H1 (cell line): ENCODE results near the gene SIK3. TPM values are rescaled to one million over a fixed set of nuclear protein-coding genes. Genes with fewer than 3 reads are reported as not detected.

ENCODE experiments used
- CTCF ChIA-PET: fragments of 300-600 bp; sonication (Branson Sonifier 250); formaldehyde crosslinking; loops from one replicate; lab custom pipeline; 2021; ENCODE audit not compliant: partially characterized antibody; lab: Charles Lee
- POLR2A ChIA-PET: fragments of 300-600 bp; sonication (Branson Sonifier 250); formaldehyde crosslinking; loops from one replicate; lab custom pipeline; 2021; ENCODE audit warnings: inconsistent platforms; ENCODE audit not compliant: partially characterized antibody; lab: Charles Lee
- DNase-seq, 2 experiments: peaks; one replicate each; pipeline versions ENCODE4 v3.0.0 to v3.0.0-alpha.2; 2010 to 2022; ENCODE audit warnings: low spot score in 2 of 2, low read depth in 1 of 2, mixed read lengths in 1 of 2
- FAIRE-seq: peaks from 2 replicates; lab custom pipeline; 2011; peaks lifted over from hg19 to GRCh38; lab: Jason Lieb, UNC
- H2AFZ ChIP-seq: 2 replicates; pipeline ENCODE4 v1.8.1; 2012; ENCODE audit warnings: low read length, inconsistent platforms
- H2AK5ac ChIP-seq: 2 replicates; pipeline ENCODE4 v1.6.1; 2013; ENCODE audit warnings: low read depth, low read length
- H2BK120ac ChIP-seq: replicated peaks from 2 replicates; pipeline ENCODE3; 2013; ENCODE audit warnings: low read depth, low read length, inconsistent platforms
- H2BK12ac ChIP-seq: 2 replicates; pipeline ENCODE4 v1.6.1; 2013; ENCODE audit warnings: low read depth, low read length
- H2BK15ac ChIP-seq: 2 replicates; pipeline ENCODE4 v1.6.1; 2013; ENCODE audit warnings: low read length
- H2BK20ac ChIP-seq: 2 replicates; pipeline ENCODE4 v1.6.1; 2013; ENCODE audit warnings: low read length
- H2BK5ac ChIP-seq: 2 replicates; pipeline ENCODE4 v1.6.1; 2013; ENCODE audit warnings: low read depth, low read length
- H3K14ac ChIP-seq: 2 replicates; pipeline ENCODE4 v1.6.1; 2013; ENCODE audit warnings: inconsistent platforms; ENCODE audit not compliant: insufficient read length
- H3K18ac ChIP-seq: 2 replicates; pipeline ENCODE4 v1.6.1; 2013; ENCODE audit warnings: low read length; ENCODE audit errors: extremely low read depth
- H3K23ac ChIP-seq: 2 replicates; pipeline ENCODE4 v1.6.1; 2013; ENCODE audit warnings: inconsistent platforms; ENCODE audit not compliant: insufficient read length
- H3K23me2 ChIP-seq: 2 replicates; pipeline ENCODE4 v1.6.1; 2013; ENCODE audit warnings: low read depth, low read length
- H3K27ac ChIP-seq: 2 replicates; pipeline ENCODE4 v1.6.1; 2011; ENCODE audit warnings: low read depth, low read length, inconsistent platforms
- H3K27me3 ChIP-seq, 4 experiments: replicated peaks in 1 of 4; 1 replicate in 1 of 4; 2 replicates in 3 of 4; pipeline versions ENCODE4 v1.6.1 to v1.8.1; 2011 to 2013; ENCODE audit warnings: low read length in 3 of 4, mild to moderate bottlenecking in 3 of 4, inconsistent platforms in 2 of 4, mixed read lengths in 2 of 4, moderate library complexity in 1 of 4; ENCODE audit not compliant: control insufficient read depth in 3 of 4, insufficient read depth in 3 of 4; ENCODE audit errors: extremely low read depth in 1 of 4
- H3K36me3 ChIP-seq, 4 experiments: 2 replicates each; pipeline versions ENCODE4 v1.6.1 to v1.8.1; 2011 to 2013; ENCODE audit warnings: mild to moderate bottlenecking in 4 of 4, low read length in 3 of 4, moderate library complexity in 2 of 4, control low read depth in 1 of 4, inconsistent platforms in 1 of 4; ENCODE audit not compliant: insufficient read depth in 4 of 4, control insufficient read depth in 2 of 4
- H3K4ac ChIP-seq: replicated peaks from 2 replicates; pipeline ENCODE3; 2013; ENCODE audit warnings: low read length, low read depth, mixed read lengths, inconsistent platforms; ENCODE audit not compliant: insufficient read length
- H3K4me1 ChIP-seq, 4 experiments: replicated peaks in 1 of 4; 1 replicate in 1 of 4; 2 replicates in 3 of 4; pipeline versions ENCODE4 v1.6.1 to v1.8.1; 2011 to 2013; ENCODE audit warnings: low read length in 3 of 4, inconsistent platforms in 2 of 4, mixed read lengths in 1 of 4; ENCODE audit not compliant: insufficient read depth in 4 of 4, control insufficient read depth in 3 of 4
- H3K4me2 ChIP-seq, 2 experiments: 2 replicates each; pipeline versions ENCODE4 v1.6.1 to v1.8.1; 2011 to 2013; ENCODE audit warnings: low read depth in 2 of 2, low read length in 2 of 2, control low read depth in 1 of 2, inconsistent platforms in 1 of 2, mild to moderate bottlenecking in 1 of 2; ENCODE audit not compliant: insufficient read depth in 1 of 2
- H3K4me3 ChIP-seq, 4 experiments: fragments of 200-600, 300-600 bp in 1 of 4; sonication (generic), shearing (Covaris generic), sonication (Bioruptor Twin) in 1 of 4; 2 replicates each; pipeline versions ENCODE4 v1.5.1 to v1.8.1; 2011 to 2016; ENCODE audit warnings: low read length in 4 of 4, low read depth in 3 of 4, control low read depth in 2 of 4, inconsistent platforms in 2 of 4, mild to moderate bottlenecking in 2 of 4, mixed read lengths in 1 of 4, moderate library complexity in 1 of 4; ENCODE audit not compliant: insufficient read depth in 2 of 4; ENCODE audit errors: extremely low read depth in 1 of 4
- H3K56ac ChIP-seq: replicated peaks from 2 replicates; pipeline ENCODE3; 2013; ENCODE audit warnings: low read depth, mild to moderate bottlenecking, mixed read lengths, low read length, inconsistent platforms; ENCODE audit not compliant: insufficient read length
- H3K79me1 ChIP-seq: 2 replicates; pipeline ENCODE4 v1.6.1; 2013; ENCODE audit warnings: low read depth, low read length, control low read depth
- H3K79me2 ChIP-seq, 2 experiments: 2 replicates each; pipeline versions ENCODE4 v1.6.1 to v1.8.1; 2012 to 2013; ENCODE audit warnings: low read length in 2 of 2, mild to moderate bottlenecking in 2 of 2, inconsistent platforms in 1 of 2; ENCODE audit not compliant: insufficient read depth in 2 of 2, control insufficient read depth in 1 of 2
- H3K9ac ChIP-seq, 4 experiments: replicated peaks in 1 of 4; 1 replicate in 1 of 4; 2 replicates in 3 of 4; pipeline versions ENCODE4 v1.6.1 to v1.8.1; 2011 to 2013; ENCODE audit warnings: low read depth in 3 of 4, low read length in 3 of 4, control low read depth in 2 of 4, mild to moderate bottlenecking in 2 of 4, moderate library complexity in 2 of 4, inconsistent platforms in 1 of 4; ENCODE audit errors: extremely low read depth in 1 of 4
- H3K9me3 ChIP-seq, 2 experiments: 2 replicates each; pipeline versions ENCODE4 v1.6.1 to v1.8.1; 2012 to 2013; ENCODE audit warnings: mild to moderate bottlenecking in 2 of 2, moderate library complexity in 2 of 2, control low read depth in 1 of 2, inconsistent platforms in 1 of 2, low read depth in 1 of 2, low read length in 1 of 2, mixed read lengths in 1 of 2; ENCODE audit not compliant: insufficient read depth in 2 of 2
- H4K20me1 ChIP-seq, 2 experiments: replicated peaks in 1 of 2; 2 replicates each; pipeline versions ENCODE3 to v1.8.1; 2011 to 2013; ENCODE audit warnings: inconsistent platforms in 2 of 2, low read length in 2 of 2, mild to moderate bottlenecking in 1 of 2; ENCODE audit not compliant: insufficient read depth in 2 of 2, control insufficient read depth in 1 of 2
- H4K5ac ChIP-seq: 2 replicates; pipeline ENCODE4 v1.6.1; 2013; ENCODE audit warnings: low read length, low read depth, mixed read lengths, inconsistent platforms; ENCODE audit not compliant: insufficient read length
- H4K8ac ChIP-seq: 2 replicates; pipeline ENCODE4 v1.8.0; 2013; ENCODE audit warnings: mild to moderate bottlenecking, moderate library complexity, low read length, inconsistent platforms; ENCODE audit not compliant: insufficient read depth; ENCODE audit errors: extremely low read depth
- H4K91ac ChIP-seq: replicated peaks from 2 replicates; pipeline ENCODE3; 2013; ENCODE audit warnings: low read length, mixed read lengths, inconsistent platforms; ENCODE audit not compliant: insufficient read length
- BRCA1 ChIP-seq: IDR thresholded peaks from 2 replicates; pipeline ENCODE4 v1.6.1; 2012; ENCODE audit warnings: low read depth, low read length, improper control_type of control experiment
- CEBPB ChIP-seq: IDR thresholded peaks from 2 replicates; pipeline ENCODE4 v1.6.1; 2012; ENCODE audit warnings: low read depth, low read length
- GTF2F1 ChIP-seq: IDR thresholded peaks from 2 replicates; pipeline ENCODE4 v1.6.1; 2012; ENCODE audit warnings: low read depth, low read length, improper control_type of control experiment, borderline replicate concordance
- RAD21 ChIP-seq, 2 experiments: IDR thresholded peaks in 1 of 2; conservative IDR thresholded peaks in 1 of 2; 2 replicates each; pipeline ENCODE4 v1.6.1; 2011; ENCODE audit warnings: low read depth in 2 of 2, low read length in 2 of 2, improper control_type of control experiment in 1 of 2, inconsistent platforms in 1 of 2, mild to moderate bottlenecking in 1 of 2, moderate library complexity in 1 of 2
- TAF7 ChIP-seq: optimal IDR thresholded peaks from 2 replicates; pipeline ENCODE3; 2011; ENCODE audit warnings: low read depth, mild to moderate bottlenecking, inconsistent platforms, low read length, moderate library complexity, borderline replicate concordance
- WGBS, 2 experiments: shearing (Covaris generic) in 1 of 2; methylation state at CpG; one replicate each; pipeline versions ENCODE4 v1.1.6 to v1.1.7; 2013 to 2015; ENCODE audit warnings: low lambda C conversion rate in 2 of 2, mixed read lengths in 2 of 2, inconsistent platforms in 1 of 2, low coverage in 1 of 2, missing lambda C conversion rate in 1 of 2; ENCODE audit not compliant: insufficient replicate concordance in 2 of 2, insufficient coverage in 1 of 2, insufficient read length in 1 of 2; ENCODE audit errors: extremely low coverage in 1 of 2, missing lambda C conversion rate in 1 of 2; 5-methylcytosine and 5-hydroxymethylcytosine counted together
- polyA plus RNA-seq, 7 experiments: library from polyadenylated mRNA; depleted of rRNA in 3 of 7; stranded (reverse) in 5 of 7; unstranded in 2 of 7; fragments of >200 nt in 5 of 7; fragments of 200-250 nt in 2 of 7; gene quantifications; 1 replicate in 5 of 7; 2 replicates in 1 of 7; 4 replicates in 1 of 7; pipeline versions ENCODE4 v1.2.1 to v1.2.3, GENCODE V29; 2011 to 2013; ENCODE audit warnings: missing spikeins in 2 of 7, mixed read lengths in 2 of 7
- total RNA-seq: library from RNA; stranded (reverse); fragmentation: NEBNext Ultra II Directional; extraction: Animal tissue kit (Norgen Biotek cat#: 25700); gene quantifications from 2 replicates; pipeline ENCODE4 v1.2.1, GENCODE V29; 2021

SIK3 gene
- total and polyA plus RNA-seq, 2 of the 8 experiments (the other 6 are each of a cell fraction or from before 2014, with no cell fraction given) = 19.9 to 32.1 TPM

GRCh38 chr11:117020287-117020686, 77.9 kb downstream of the SIK3 start:
- Histone ChIP-seq H3K9ac (no peak overlapping the region), H3K4ac (no peak overlapping the region)
- POLR2A ChIA-PET = no interaction called here

More at GRCh38 chr11:117020287-117020686, 77.9 kb downstream of the SIK3 start:
- Histone ChIP-seq H4K5ac (no peak overlapping the region), H3K14ac (no peak overlapping the region), H3K36me3 (0 out of 8 replicates have a peak, but pooled peaks cover 0 to 2% (median 0%) of the 10 kb centered on the region in 4 experiments), H3K4me2 (no peak overlapping the region), H2AFZ (no peak overlapping the region), H4K8ac (no peak overlapping the region), H3K27me3 (no peaks in the 10 kb centered on the region), H2BK12ac (no peak overlapping the region), H2BK20ac (no peak overlapping the region), H3K18ac (no peak overlapping the region), H3K23ac (peak overlapping the region; percentile 76), H3K56ac (no peak overlapping the region), H3K23me2 (no peaks in the 10 kb centered on the region), H3K79me1 (peaks cover 6% of the 10 kb centered on the region), H3K79me2 (peaks cover 0 to 66% of the 10 kb centered on the region in 2 experiments; a peak in 2 of 4 replicates), H3K4me3 (no peak overlapping the region), H2BK120ac (no peak overlapping the region), H2AK5ac (no peak overlapping the region), H2BK15ac (no peak overlapping the region), H4K20me1 (peaks cover 5 to 11% of the 10 kb centered on the region in 2 experiments), H3K4me1 (peaks cover 0 to 3% (median 0%) of the 10 kb centered on the region in 4 experiments; a peak in 1 of 7 replicates), H3K27ac (no peak overlapping the region), H2BK5ac (no peak overlapping the region), H3K9me3 (no peaks in the 10 kb centered on the region), H4K91ac (no peak overlapping the region)
- 100% methylated on average over 1 of the region's 1 CpG; no CpG with 5 or more reads in 1 of the 2 experiments for WGBS, 2 experiments
- no peak for DNase-seq
- CTCF ChIA-PET = interaction anchor here (0.6 to 1.6 kb wide), 4 partner anchors 12 to 63 kb away, joined by 3 to 5 read pairs (median 3); no protein-coding TSS in a partner anchor
- no peak for TF ChIP-seq GTF2F1
- TF ChIP-seq BRCA1 = no peak
- no peak for TF ChIP-seq CEBPB
- no peak for TF ChIP-seq RAD21 (IDR thresholded peaks at IDR 0.05 in 1 of 2, conservative IDR thresholded peaks at IDR 0.05 in 1 of 2; ENCODE audit: low read depth in 2 of 2, low read length in 2 of 2)
- no peak for TF ChIP-seq TAF7
- no peak for FAIRE-seq
